Measurements from ENCODE around the gene CASKIN2.
A peak's percentile ranks its signal among the peaks of the same experiment; 100 is the strongest.

Gene CASKIN2

DNA sequence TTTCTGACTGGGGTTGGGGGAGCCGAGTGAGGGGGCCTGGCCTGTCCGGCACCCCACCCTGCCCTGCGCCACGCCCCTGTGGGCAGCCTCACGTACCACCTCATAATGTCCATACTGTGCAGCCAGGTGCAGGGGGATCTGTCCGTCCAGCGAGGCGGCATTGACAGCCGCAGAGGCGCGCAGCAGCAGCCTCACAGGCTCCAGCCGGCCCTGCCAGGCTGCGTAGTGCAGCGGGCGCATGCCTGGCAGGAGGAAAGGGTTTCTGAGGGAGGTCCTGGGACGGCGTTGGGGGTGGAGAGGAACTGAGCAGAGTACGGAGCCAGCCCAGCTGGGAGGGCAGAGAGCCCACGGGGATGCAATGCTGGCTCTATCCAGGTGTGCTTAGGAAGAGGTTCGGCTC is 8.4 kb downstream of the CASKIN2 start:
- H3K4me3 ChIP-seq (ENCODE audit: low read depth, low read length) = no peak overlapping the region
- TF ChIP-seq, protein P1, sequence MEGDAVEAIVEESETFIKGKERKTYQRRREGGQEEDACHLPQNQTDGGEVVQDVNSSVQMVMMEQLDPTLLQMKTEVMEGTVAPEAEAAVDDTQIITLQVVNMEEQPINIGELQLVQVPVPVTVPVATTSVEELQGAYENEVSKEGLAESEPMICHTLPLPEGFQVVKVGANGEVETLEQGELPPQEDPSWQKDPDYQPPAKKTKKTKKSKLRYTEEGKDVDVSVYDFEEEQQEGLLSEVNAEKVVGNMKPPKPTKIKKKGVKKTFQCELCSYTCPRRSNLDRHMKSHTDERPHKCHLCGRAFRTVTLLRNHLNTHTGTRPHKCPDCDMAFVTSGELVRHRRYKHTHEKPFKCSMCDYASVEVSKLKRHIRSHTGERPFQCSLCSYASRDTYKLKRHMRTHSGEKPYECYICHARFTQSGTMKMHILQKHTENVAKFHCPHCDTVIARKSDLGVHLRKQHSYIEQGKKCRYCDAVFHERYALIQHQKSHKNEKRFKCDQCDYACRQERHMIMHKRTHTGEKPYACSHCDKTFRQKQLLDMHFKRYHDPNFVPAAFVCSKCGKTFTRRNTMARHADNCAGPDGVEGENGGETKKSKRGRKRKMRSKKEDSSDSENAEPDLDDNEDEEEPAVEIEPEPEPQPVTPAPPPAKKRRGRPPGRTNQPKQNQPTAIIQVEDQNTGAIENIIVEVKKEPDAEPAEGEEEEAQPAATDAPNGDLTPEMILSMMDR (IDR thresholded peaks at IDR 0.05; ENCODE audit: low read depth, low read length) = no peak

DNA sequence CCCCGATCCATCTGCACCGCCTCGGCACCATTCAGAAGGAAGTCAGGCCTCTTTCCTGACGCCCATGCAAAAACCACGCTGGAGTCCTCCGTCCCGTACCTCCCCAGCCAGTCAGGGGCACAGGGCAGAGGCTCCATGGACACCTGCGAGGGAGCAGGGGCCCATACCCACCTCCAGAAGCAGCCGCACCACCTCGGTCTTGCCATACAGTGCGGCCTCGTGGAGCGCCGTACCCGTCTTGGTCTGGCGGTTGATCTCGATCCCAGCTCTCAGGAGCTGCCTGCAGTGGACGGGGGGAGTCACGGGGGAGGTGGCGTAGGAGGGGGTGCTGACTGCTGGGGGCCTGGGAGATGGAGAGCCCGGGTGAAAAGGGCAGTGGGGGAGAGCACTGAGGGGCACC is 9.2 kb downstream of the CASKIN2 start:
- TF ChIP-seq, protein P1 (IDR thresholded peaks at IDR 0.05; ENCODE audit: low read depth, low read length) = no peak
- H3K4me3 ChIP-seq (ENCODE audit: low read depth, low read length) = no peak overlapping the region

DNA sequence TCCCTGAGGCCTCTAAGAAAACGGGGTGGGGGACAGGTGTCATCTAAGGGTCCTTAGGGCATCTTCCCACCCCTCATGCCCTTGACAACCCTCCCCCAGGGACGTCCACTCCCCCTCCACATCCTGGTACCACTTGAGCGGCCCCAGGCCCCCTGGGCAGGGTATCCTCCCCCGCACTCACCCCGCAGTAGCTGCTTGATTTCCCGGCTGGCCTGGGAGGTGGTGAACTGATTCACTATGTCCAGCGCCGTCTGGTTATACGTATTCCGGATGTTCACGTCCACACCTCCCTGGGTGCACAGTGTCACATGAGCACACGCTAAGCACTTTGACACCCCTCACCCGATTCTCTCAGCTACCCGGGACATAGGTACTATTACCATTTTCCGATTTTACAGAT is 9.7 kb downstream of the CASKIN2 start:
- TF ChIP-seq, protein P1 (IDR thresholded peaks at IDR 0.05; ENCODE audit: low read depth, low read length) = no peak

DNA sequence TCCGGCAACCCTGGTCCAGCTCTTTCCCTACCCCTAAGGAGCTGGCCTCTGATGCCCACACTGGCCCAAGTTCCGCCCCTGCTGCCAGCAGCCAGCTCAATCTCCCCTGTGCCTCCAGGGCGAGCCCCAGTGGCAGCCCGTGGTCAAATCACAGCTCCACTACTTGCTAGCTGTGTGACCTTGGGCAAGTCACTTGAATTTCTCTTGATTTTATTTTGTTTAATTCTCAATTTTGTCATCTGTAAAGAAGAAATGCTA is 10.3 kb downstream of the CASKIN2 start:
- no peak overlapping the region for H3K4me3 ChIP-seq (ENCODE audit: low read depth, low read length)
- TF ChIP-seq, protein P1 (IDR thresholded peaks at IDR 0.05; ENCODE audit: low read depth, low read length) = no peak

More for the DNA sequence above, 9.7 kb downstream of the CASKIN2 start:
- H3K4me3 ChIP-seq (ENCODE audit: low read depth, low read length) = no peak overlapping the region

DNA sequence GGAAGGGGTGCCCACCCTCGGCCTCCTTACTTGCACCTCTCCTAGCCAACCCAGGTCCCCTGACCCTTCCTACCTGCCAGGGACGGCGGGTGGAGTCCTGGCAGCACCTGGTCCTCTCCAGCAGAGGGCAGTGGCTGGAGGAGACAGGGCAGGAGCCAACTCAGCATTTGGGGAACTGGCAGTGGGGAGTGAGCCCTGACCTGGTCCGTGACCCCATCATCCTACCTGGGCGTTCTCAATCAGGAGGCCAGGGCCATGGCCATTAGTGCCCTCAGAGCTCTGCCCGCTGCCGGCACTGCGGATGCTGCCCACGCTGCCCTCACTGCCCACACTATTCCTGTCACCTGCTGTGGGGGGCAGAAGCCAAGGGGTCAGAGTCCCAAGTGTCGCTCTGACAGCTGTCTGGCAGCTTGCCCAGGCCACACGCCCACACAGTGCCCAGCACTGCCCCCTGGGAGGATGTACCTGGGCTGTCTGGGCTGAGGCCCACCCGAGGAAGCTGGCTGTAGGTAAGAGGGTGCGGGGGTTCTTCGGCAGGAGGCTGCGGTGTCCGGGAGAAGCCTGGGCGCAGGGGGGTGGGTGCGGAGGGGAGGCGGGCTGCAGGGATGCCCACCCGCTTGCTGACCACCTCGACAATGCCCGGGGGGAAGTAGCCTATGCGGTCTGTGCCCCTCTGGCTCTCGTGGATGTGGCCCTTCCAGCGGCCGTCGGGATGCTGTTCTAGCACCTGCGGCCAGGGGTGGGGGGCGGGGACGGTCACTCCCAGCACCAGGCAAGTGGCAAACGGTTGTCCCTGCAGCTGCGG is 10.8 kb downstream of the CASKIN2 start:
- TF ChIP-seq, protein P1 (IDR thresholded peaks at IDR 0.05; ENCODE audit: low read depth, low read length) = peak; percentile 45
- no peak overlapping the region for H3K4me3 ChIP-seq (ENCODE audit: low read depth, low read length)

DNA sequence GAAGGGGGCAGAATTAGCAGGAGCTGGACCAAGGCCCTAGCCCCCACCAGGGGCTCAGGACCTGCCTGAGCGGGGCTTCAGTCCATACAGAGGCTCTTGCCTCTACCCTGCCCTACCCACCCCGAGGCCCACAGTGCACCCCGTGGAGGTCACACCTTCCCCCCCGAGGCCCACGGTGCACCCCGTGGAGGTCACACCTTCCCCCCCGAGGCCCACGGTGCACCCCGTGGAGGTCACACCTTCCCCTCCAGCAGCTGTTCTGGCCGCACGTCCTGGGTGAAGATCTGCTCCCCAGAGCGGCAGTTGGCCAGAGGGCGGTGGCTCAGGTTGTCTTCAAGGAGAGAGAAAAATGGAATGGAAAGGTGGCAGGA is 11.4 kb downstream of the CASKIN2 start:
- TF ChIP-seq, protein P1 (IDR thresholded peaks at IDR 0.05; ENCODE audit: low read depth, low read length) = no peak
- no peak overlapping the region for H3K4me3 ChIP-seq (ENCODE audit: low read depth, low read length)

DNA sequence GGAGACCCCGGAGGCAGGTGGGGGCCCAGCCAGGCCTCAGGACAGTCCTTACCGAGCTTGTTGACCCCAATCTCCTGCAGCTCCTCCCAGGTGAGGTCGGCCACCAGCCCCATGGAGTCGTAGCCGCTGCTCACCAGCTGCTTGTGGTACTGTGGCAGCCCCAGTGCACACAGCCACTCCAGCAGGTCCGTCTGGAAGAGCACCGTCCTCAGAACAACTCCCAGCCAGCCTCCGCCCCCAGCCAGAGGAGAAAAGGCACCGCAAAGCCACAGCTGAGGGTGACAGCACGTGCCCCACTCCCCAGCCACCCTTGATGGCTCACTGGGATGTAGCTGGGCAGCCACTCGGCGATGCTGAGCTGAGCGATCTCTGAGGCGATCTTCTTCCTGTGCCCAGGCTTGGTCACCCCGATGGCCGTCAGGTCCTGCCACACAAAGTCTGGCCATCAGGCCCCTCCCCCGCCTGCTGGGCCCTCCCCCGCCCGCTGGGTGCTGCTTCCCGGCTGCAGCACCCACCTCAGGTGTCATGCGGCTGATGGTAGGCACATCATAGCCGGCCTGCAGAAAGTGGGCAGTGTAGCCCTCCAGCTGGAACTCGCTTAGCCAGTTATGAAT is 11.9 kb downstream of the CASKIN2 start:
- no peak overlapping the region for H3K4me3 ChIP-seq (ENCODE audit: low read depth, low read length)
- TF ChIP-seq, protein P1 (IDR thresholded peaks at IDR 0.05; ENCODE audit: low read depth, low read length) = no peak

Data from WI38 (cell line).